Left lung (tissue), 10 donors: ENCODE results near the gene SPEN. TPM values are rescaled to one million over a fixed set of nuclear protein-coding genes. Genes with fewer than 3 reads are reported as not detected.

Experiments
- ATAC-seq: fragments of 200-7000 bp; cut with Tn5 transposase; one replicate; pipeline ENCODE4 v1.9.1; 2020; ENCODE audit warnings: moderate library complexity
- DNase-seq, 4 donors: peaks; one replicate each; pipeline ENCODE4 v3.0.0-alpha.2; 2013 to 2020
- H3K27ac ChIP-seq, 2 donors: fragments of 200-600 bp; sonication (generic) in 1 of 2; one replicate each; pipeline versions ENCODE4 v1.5.0 to v1.8.0; 2020 to 2021
- H3K27me3 ChIP-seq, 2 donors: fragments of 200-600 bp; sonication (generic) in 1 of 2; one replicate each; pipeline versions ENCODE4 v1.5.0 to v1.8.0; 2020 to 2021
- H3K36me3 ChIP-seq, 2 donors: fragments of 200-600 bp; sonication (generic) in 1 of 2; one replicate each; pipeline versions ENCODE4 v1.5.0 to v1.8.0; 2020 to 2021
- H3K4me1 ChIP-seq, 2 donors: fragments of 200-600 bp; one replicate each; pipeline ENCODE4 v1.8.0; 2021
- H3K4me3 ChIP-seq, 2 donors: fragments of 200-600 bp; sonication (generic) in 1 of 2; one replicate each; pipeline versions ENCODE4 v1.5.0 to v1.8.0; 2020 to 2021; ENCODE audit warnings: mild to moderate bottlenecking in 1 of 2
- H3K9me3 ChIP-seq, 2 donors: fragments of 200-600 bp; sonication (generic) in 1 of 2; one replicate each; pipeline versions ENCODE4 v1.5.0 to v1.8.0; 2020 to 2021
- CTCF ChIP-seq, 2 donors: fragments of 200-600 bp; sonication (generic) in 1 of 2; IDR thresholded peaks; one replicate each; pipeline versions ENCODE4 v1.5.0 to v1.8.0; 2021; ENCODE audit warnings: antibody characterized with exemption in 2 of 2
- intact Hi-C, 2 donors: fragments of 100-400 bp; cut with DNase I; formaldehyde crosslinking; loops; one replicate each; pipeline versions ENCODE4 v1.11.2 to v1.14.2; 2022
- polyA plus RNA-seq, 6 donors: library from polyadenylated mRNA; unstranded; fragments of 120-200 nt; gene quantifications; one replicate each; pipeline ENCODE4 v1.2.1, GENCODE V29; 2013; ENCODE audit not compliant: insufficient read length in 6 of 6
- total RNA-seq, 2 donors: library from RNA; stranded (reverse); fragmentation: NEBNext Ultra II Directional; extraction: Animal tissue kit (Norgen Biotek cat#: 25700); gene quantifications; one replicate each; pipeline ENCODE4 v1.2.1, GENCODE V29; 2021
- donor health status: DM: no; HTN: yes; CAD: no.
- donor health status: DM: no; HTN: no; CAD: no.

The SPEN gene
- total and polyA plus RNA-seq, 8 donors = 37.2 to 71.4 (median 63.3) TPM

- no peak for TF ChIP-seq CTCF (IDR thresholded peaks at IDR 0.05)
- H3K4me1 ChIP-seq = peaks cover 3 to 53% of the 10 kb centered on the region in 2 donors
- no peak for ATAC-seq
- H3K27ac ChIP-seq = no peak overlapping the region
- no peak for DNase-seq
- no peaks in the 10 kb centered on the region for H3K9me3 ChIP-seq
- H3K27me3 ChIP-seq = no peaks in the 10 kb centered on the region
- intact Hi-C loops = no loop called here
- H3K36me3 ChIP-seq = peaks cover 0 to 10% of the 10 kb centered on the region in 2 donors
- H3K4me3 ChIP-seq = no peak overlapping the region
Measured at GRCh38 chr1:15899266-15899665, 51.8 kb downstream of the SPEN start.

- intact Hi-C loops = no loop called here
- peak in 2 of 4 donors; percentile 45 to 51 for DNase-seq
- ATAC-seq = peak; percentile 84
Measured at GRCh38 chr1:15900662-15901279, 53.3 kb downstream of the SPEN start.

GRCh38 chr1:15902882-15903281 is 55.4 kb downstream of the SPEN start:
- no peak for TF ChIP-seq CTCF (IDR thresholded peaks at IDR 0.05)
- no peak for ATAC-seq
- Histone ChIP-seq H3K27me3 (no peaks in the 10 kb centered on the region), H3K9me3 (no peaks in the 10 kb centered on the region), H3K36me3 (peaks cover 0 to 18% of the 10 kb centered on the region in 2 donors), H3K4me1 (peaks cover 0 to 37% of the 10 kb centered on the region in 2 donors), H3K4me3 (no peak overlapping the region), H3K27ac (no peak overlapping the region)
- intact Hi-C loops = no loop called here
- DNase-seq = no peak

More at GRCh38 chr1:15900662-15901279, 53.3 kb downstream of the SPEN start:
- peaks cover 0 to 17% of the 10 kb centered on the region in 2 donors for H3K36me3 ChIP-seq
- H3K27ac ChIP-seq = no peak overlapping the region
- H3K4me1 ChIP-seq = peaks cover 0 to 41% of the 10 kb centered on the region in 2 donors
- H3K9me3 ChIP-seq = no peaks in the 10 kb centered on the region
- no peaks in the 10 kb centered on the region for H3K27me3 ChIP-seq
- no peak for TF ChIP-seq CTCF (IDR thresholded peaks at IDR 0.05)
- no peak overlapping the region for H3K4me3 ChIP-seq

- Histone ChIP-seq H3K27me3 (no peaks in the 10 kb centered on the region), H3K27ac (no peak overlapping the region), H3K9me3 (no peaks in the 10 kb centered on the region), H3K4me3 (no peak overlapping the region), H3K36me3 (peaks cover 0 to 55% of the 10 kb centered on the region in 2 donors), H3K4me1 (no peaks in the 10 kb centered on the region)
- ATAC-seq (no peak), DNase-seq (no peak)
- intact Hi-C loops = no loop called here
- no peak for TF ChIP-seq CTCF (IDR thresholded peaks at IDR 0.05)
Measured at GRCh38 chr1:15908597-15908996, 61.1 kb downstream of the SPEN start.

- Histone ChIP-seq H3K4me3 (no peak overlapping the region), H3K27ac (no peak overlapping the region), H3K9me3 (no peaks in the 10 kb centered on the region), H3K36me3 (peaks cover 0 to 46% of the 10 kb centered on the region in 2 donors), H3K4me1 (peaks cover 0 to 7% of the 10 kb centered on the region in 2 donors), H3K27me3 (no peaks in the 10 kb centered on the region)
- intact Hi-C loops = no loop called here
- DNase-seq (no peak), ATAC-seq (no peak)
- TF ChIP-seq CTCF (IDR thresholded peaks at IDR 0.05) = no peak
Measured at GRCh38 chr1:15911141-15911540, 63.6 kb downstream of the SPEN start.
